HEK293 (cell line): ENCODE results near the gene CTPS2.

ENCODE experiments used
- BCL6B ChIP-seq: fragments of 450-650 bp; formaldehyde crosslinking; IDR thresholded peaks from 2 replicates; pipeline ENCODE4 v1.5.1; 2017; ENCODE audit warnings: missing biosample characterization, missing genetic modification characterization
- SALL2 ChIP-seq: fragments of 450-650 bp; formaldehyde crosslinking; IDR thresholded peaks from 2 replicates; pipeline ENCODE4 v1.5.0; 2017; ENCODE audit warnings: missing biosample characterization, mild to moderate bottlenecking, missing genetic modification characterization, borderline replicate concordance
- TCF7L2 ChIP-seq: IDR thresholded peaks from 2 replicates; pipeline ENCODE4 v1.6.1; 2011; ENCODE audit warnings: low read depth, mild to moderate bottlenecking, inconsistent platforms, low read length, moderate library complexity, borderline replicate concordance
- YY2 ChIP-seq: fragments of 450-650 bp; formaldehyde crosslinking; IDR thresholded peaks from 2 replicates; pipeline ENCODE4 v1.5.1; 2016; ENCODE audit warnings: missing biosample characterization, missing genetic modification characterization
- ZBTB49 ChIP-seq: fragments of 450-650 bp; formaldehyde crosslinking; IDR thresholded peaks from 2 replicates; pipeline ENCODE4 v1.5.1; 2016; ENCODE audit warnings: missing biosample characterization, missing genetic modification characterization, low read depth
- ZNF10 ChIP-seq: fragments of 450-650 bp; formaldehyde crosslinking; IDR thresholded peaks from 2 replicates; pipeline ENCODE4 v1.5.1; 2017; ENCODE audit warnings: missing biosample characterization, missing genetic modification characterization
- ZNF311 ChIP-seq: fragments of 450-650 bp; formaldehyde crosslinking; IDR thresholded peaks from 2 replicates; pipeline ENCODE4 v1.5.1; 2017; ENCODE audit warnings: missing biosample characterization, missing genetic modification characterization, borderline replicate concordance
- ZNF350 ChIP-seq: fragments of 450-650 bp; formaldehyde crosslinking; IDR thresholded peaks from 2 replicates; pipeline ENCODE4 v1.5.0; 2017; ENCODE audit warnings: missing biosample characterization, mild to moderate bottlenecking, missing genetic modification characterization
- ZNF362 ChIP-seq: fragments of 450-650 bp; formaldehyde crosslinking; IDR thresholded peaks from 2 replicates; pipeline ENCODE4 v1.5.1; 2016; ENCODE audit warnings: missing biosample characterization, missing genetic modification characterization
- ZNF473 ChIP-seq: fragments of 450-650 bp; formaldehyde crosslinking; IDR thresholded peaks from 2 replicates; pipeline ENCODE4 v1.5.1; 2017; ENCODE audit warnings: missing biosample characterization, missing genetic modification characterization
- ZNF530 ChIP-seq: fragments of 450-650 bp; formaldehyde crosslinking; IDR thresholded peaks from 2 replicates; pipeline ENCODE4 v1.5.1; 2016; ENCODE audit warnings: low read depth, missing biosample characterization, missing genetic modification characterization
- ZNF571 ChIP-seq: fragments of 450-650 bp; formaldehyde crosslinking; IDR thresholded peaks from 2 replicates; pipeline ENCODE4 v1.5.0; 2017; ENCODE audit warnings: missing biosample characterization, missing genetic modification characterization
- ZNF596 ChIP-seq: fragments of 450-650 bp; IDR thresholded peaks from 2 replicates; pipeline ENCODE4 v1.5.0; 2018; ENCODE audit warnings: missing biosample characterization, mild to moderate bottlenecking, missing genetic modification characterization, moderate library complexity
- ZNF624 ChIP-seq: fragments of 450-650 bp; formaldehyde crosslinking; IDR thresholded peaks from 2 replicates; pipeline ENCODE4 v1.5.1; 2017; ENCODE audit warnings: missing biosample characterization, missing genetic modification characterization
- ZNF660 ChIP-seq: fragments of 450-650 bp; IDR thresholded peaks from 2 replicates; pipeline ENCODE4 v1.5.1; 2018; ENCODE audit warnings: missing biosample characterization, mild to moderate bottlenecking, missing genetic modification characterization
- ZNF704 ChIP-seq: fragments of 450-650 bp; formaldehyde crosslinking; IDR thresholded peaks from 2 replicates; pipeline ENCODE4 v1.5.1; 2016; ENCODE audit warnings: missing biosample characterization, missing genetic modification characterization
- ZNF707 ChIP-seq: fragments of 450-650 bp; formaldehyde crosslinking; IDR thresholded peaks from 2 replicates; pipeline ENCODE4 v1.5.1; 2016; ENCODE audit warnings: missing biosample characterization, missing genetic modification characterization
- ZNF76 ChIP-seq: fragments of 450-650 bp; formaldehyde crosslinking; IDR thresholded peaks from 2 replicates; pipeline ENCODE4; 2016; ENCODE audit warnings: low read depth, missing biosample characterization, missing genetic modification characterization, borderline replicate concordance
- ZSCAN23 ChIP-seq: fragments of 450-650 bp; formaldehyde crosslinking; IDR thresholded peaks from 2 replicates; pipeline ENCODE4 v1.5.1; 2016; ENCODE audit warnings: missing biosample characterization, missing genetic modification characterization
- TF ChIP-seq, protein P1 (sequence below): fragments of 450-650 bp; formaldehyde crosslinking; IDR thresholded peaks from 2 replicates; pipeline ENCODE4 v1.5.1; 2016; ENCODE audit warnings: missing biosample characterization, missing genetic modification characterization
- TF ChIP-seq, protein P2 (sequence below): fragments of 450-650 bp; formaldehyde crosslinking; IDR thresholded peaks from 2 replicates; pipeline ENCODE4 v1.5.1; 2016; ENCODE audit warnings: missing biosample characterization, missing genetic modification characterization, borderline replicate concordance
- TF ChIP-seq, protein P3 (sequence below): fragments of 450-650 bp; formaldehyde crosslinking; IDR thresholded peaks from 2 replicates; pipeline ENCODE4; 2016; ENCODE audit warnings: missing biosample characterization, missing genetic modification characterization
- TF ChIP-seq, protein P4 (sequence below): fragments of 450-650 bp; formaldehyde crosslinking; IDR thresholded peaks from 2 replicates; pipeline ENCODE4 v1.5.1; 2017; ENCODE audit warnings: missing biosample characterization, missing genetic modification characterization

Gene CTPS2

GRCh38 chrX:16719334-16720084 lies 7.0 kb upstream of the CTPS2 start, which contains the start of gene SYAP1 (continued):
- TF ChIP-seq ZNF311 (no peak), ZNF76 (tag by site-specific recombination) (peak; percentile 41; the same call in 1 of the 2 replicates), SALL2 (tag by site-specific recombination) (no peak), ZNF660 (tag by site-specific recombination) (0 out of 2 replicates have a peak, but pooled peaks have one; percentile 16), ZSCAN23 (tag by site-specific recombination) (no peak), ZNF707 (no peak), ZNF350 (no peak), ZNF473 (tag by site-specific recombination) (no peak), ZNF10 (tag by site-specific recombination) (no peak), ZNF624 (tag by site-specific recombination) (no peak), ZNF530 (no peak), ZNF704 (tag by site-specific recombination) (no peak), ZNF571 (tag by site-specific recombination) (no peak), YY2 (tag by site-specific recombination) (no peak), ZBTB49 (tag by site-specific recombination) (no peak), BCL6B (no peak), ZNF596 (tag by site-specific recombination) (no peak), ZNF362 (no peak), TCF7L2 (no peak; the same call in 1 of the 2 replicates)
- TF ChIP-seq, protein P1, sequence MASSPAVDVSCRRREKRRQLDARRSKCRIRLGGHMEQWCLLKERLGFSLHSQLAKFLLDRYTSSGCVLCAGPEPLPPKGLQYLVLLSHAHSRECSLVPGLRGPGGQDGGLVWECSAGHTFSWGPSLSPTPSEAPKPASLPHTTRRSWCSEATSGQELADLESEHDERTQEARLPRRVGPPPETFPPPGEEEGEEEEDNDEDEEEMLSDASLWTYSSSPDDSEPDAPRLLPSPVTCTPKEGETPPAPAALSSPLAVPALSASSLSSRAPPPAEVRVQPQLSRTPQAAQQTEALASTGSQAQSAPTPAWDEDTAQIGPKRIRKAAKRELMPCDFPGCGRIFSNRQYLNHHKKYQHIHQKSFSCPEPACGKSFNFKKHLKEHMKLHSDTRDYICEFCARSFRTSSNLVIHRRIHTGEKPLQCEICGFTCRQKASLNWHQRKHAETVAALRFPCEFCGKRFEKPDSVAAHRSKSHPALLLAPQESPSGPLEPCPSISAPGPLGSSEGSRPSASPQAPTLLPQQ (tag by site-specific recombination) = no peak; the same call in 1 of the 2 replicates
- TF ChIP-seq, protein P2, sequence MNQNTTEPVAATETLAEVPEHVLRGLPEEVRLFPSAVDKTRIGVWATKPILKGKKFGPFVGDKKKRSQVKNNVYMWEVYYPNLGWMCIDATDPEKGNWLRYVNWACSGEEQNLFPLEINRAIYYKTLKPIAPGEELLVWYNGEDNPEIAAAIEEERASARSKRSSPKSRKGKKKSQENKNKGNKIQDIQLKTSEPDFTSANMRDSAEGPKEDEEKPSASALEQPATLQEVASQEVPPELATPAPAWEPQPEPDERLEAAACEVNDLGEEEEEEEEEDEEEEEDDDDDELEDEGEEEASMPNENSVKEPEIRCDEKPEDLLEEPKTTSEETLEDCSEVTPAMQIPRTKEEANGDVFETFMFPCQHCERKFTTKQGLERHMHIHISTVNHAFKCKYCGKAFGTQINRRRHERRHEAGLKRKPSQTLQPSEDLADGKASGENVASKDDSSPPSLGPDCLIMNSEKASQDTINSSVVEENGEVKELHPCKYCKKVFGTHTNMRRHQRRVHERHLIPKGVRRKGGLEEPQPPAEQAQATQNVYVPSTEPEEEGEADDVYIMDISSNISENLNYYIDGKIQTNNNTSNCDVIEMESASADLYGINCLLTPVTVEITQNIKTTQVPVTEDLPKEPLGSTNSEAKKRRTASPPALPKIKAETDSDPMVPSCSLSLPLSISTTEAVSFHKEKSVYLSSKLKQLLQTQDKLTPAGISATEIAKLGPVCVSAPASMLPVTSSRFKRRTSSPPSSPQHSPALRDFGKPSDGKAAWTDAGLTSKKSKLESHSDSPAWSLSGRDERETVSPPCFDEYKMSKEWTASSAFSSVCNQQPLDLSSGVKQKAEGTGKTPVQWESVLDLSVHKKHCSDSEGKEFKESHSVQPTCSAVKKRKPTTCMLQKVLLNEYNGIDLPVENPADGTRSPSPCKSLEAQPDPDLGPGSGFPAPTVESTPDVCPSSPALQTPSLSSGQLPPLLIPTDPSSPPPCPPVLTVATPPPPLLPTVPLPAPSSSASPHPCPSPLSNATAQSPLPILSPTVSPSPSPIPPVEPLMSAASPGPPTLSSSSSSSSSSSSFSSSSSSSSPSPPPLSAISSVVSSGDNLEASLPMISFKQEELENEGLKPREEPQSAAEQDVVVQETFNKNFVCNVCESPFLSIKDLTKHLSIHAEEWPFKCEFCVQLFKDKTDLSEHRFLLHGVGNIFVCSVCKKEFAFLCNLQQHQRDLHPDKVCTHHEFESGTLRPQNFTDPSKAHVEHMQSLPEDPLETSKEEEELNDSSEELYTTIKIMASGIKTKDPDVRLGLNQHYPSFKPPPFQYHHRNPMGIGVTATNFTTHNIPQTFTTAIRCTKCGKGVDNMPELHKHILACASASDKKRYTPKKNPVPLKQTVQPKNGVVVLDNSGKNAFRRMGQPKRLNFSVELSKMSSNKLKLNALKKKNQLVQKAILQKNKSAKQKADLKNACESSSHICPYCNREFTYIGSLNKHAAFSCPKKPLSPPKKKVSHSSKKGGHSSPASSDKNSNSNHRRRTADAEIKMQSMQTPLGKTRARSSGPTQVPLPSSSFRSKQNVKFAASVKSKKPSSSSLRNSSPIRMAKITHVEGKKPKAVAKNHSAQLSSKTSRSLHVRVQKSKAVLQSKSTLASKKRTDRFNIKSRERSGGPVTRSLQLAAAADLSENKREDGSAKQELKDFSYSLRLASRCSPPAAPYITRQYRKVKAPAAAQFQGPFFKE (tag by site-specific recombination) = no peak
- TF ChIP-seq, protein P3, sequence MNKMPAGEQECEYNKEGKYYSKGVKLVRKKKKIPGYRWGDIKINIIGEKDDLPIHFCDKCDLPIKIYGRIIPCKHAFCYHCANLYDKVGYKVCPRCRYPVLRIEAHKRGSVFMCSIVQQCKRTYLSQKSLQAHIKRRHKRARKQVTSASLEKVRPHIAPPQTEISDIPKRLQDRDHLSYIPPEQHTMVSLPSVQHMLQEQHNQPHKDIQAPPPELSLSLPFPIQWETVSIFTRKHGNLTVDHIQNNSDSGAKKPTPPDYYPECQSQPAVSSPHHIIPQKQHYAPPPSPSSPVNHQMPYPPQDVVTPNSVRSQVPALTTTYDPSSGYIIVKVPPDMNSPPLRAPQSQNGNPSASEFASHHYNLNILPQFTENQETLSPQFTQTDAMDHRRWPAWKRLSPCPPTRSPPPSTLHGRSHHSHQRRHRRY (tag by site-specific recombination) = no peak
- TF ChIP-seq, protein P4, sequence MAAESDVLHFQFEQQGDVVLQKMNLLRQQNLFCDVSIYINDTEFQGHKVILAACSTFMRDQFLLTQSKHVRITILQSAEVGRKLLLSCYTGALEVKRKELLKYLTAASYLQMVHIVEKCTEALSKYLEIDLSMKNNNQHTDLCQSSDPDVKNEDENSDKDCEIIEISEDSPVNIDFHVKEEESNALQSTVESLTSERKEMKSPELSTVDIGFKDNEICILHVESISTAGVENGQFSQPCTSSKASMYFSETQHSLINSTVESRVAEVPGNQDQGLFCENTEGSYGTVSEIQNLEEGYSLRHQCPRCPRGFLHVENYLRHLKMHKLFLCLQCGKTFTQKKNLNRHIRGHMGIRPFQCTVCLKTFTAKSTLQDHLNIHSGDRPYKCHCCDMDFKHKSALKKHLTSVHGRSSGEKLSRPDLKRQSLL = no peak
